RWPE2 (cell line): ENCODE results near the gene ARRDC1.

Experiments used
- ATAC-seq: fragments of 200-7000 bp; cut with Tn5 transposase; 3 replicates; pipeline ENCODE4 v1.9.1; 2021; ENCODE audit warnings: low read depth
- DNase-seq: peaks from one replicate; pipeline ENCODE4 v3.0.0-alpha.2; 2020; ENCODE audit warnings: low spot score
- H3K27ac ChIP-seq: fragments of 450-650 bp; 2 replicates; pipeline ENCODE4 v1.5.1; 2017; ENCODE audit warnings: mild to moderate bottlenecking; ENCODE audit not compliant: poor library complexity, severe bottlenecking
- H3K27me3 ChIP-seq: fragments of 250-450 bp; sonication (Bioruptor Pico); 2 replicates; pipeline ENCODE4 v1.5.1; 2021; ENCODE audit warnings: mild to moderate bottlenecking, moderate library complexity; ENCODE audit not compliant: insufficient read depth, poor library complexity, severe bottlenecking
- H3K36me3 ChIP-seq: fragments of 250-450 bp; sonication (Bioruptor Pico); 2 replicates; pipeline ENCODE4 v1.5.1; 2020; ENCODE audit warnings: low read depth, mild to moderate bottlenecking, moderate library complexity
- H3K4me1 ChIP-seq: fragments of 250-450 bp; sonication (Bioruptor Pico); 2 replicates; pipeline ENCODE4 v1.5.1; 2021; ENCODE audit warnings: mild to moderate bottlenecking, moderate library complexity; ENCODE audit not compliant: insufficient read depth, poor library complexity, severe bottlenecking
- H3K4me3 ChIP-seq: fragments of 250-450 bp; sonication (Bioruptor Pico); 2 replicates; pipeline ENCODE4 v1.5.1; 2021; ENCODE audit warnings: mild to moderate bottlenecking, moderate library complexity; ENCODE audit not compliant: severe bottlenecking
- H3K9me3 ChIP-seq: fragments of 250-450 bp; sonication (Bioruptor Pico); 2 replicates; pipeline ENCODE4 v1.5.1; 2021; ENCODE audit warnings: mild to moderate bottlenecking, moderate library complexity; ENCODE audit not compliant: severe bottlenecking
- TF ChIP-seq, protein P1 (sequence below): fragments of 450-650 bp; IDR thresholded peaks from one replicate; pipeline ENCODE4 v1.5.1; 2017; ENCODE audit warnings: mild to moderate bottlenecking, moderate library complexity; ENCODE audit not compliant: poor library complexity, severe bottlenecking

Gene ARRDC1

DNA sequence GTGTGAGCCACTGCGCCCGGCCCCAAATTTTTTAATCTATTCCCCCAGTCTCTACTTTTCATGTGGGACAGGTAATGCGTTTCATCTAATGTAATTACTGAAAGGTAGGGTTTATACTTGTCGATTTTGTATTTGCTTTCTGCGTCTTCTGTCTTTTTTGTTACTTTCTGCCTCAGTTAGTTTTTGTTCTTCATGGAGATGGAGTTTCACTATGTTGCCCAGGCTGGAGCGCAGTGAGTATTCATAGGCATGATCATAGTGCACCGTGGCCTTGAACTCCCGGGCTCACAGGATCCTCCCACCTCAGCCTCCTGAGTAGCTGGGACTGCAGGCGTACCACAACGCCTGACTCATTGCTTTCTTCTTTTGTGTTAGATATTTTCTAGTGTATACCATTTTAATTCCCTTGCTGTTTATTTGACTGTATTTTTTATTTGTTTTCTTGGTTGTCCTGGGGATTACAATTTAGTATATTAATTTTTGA lies 36.7 kb downstream of the ARRDC1 start:
- ATAC-seq (no peak), DNase-seq (peak; percentile 22)
- Histone ChIP-seq H3K27ac (no peak overlapping the region), H3K4me1 (no peaks in the 10 kb centered on the region), H3K36me3 (peaks cover 18% of the 10 kb centered on the region), H3K27me3 (no peaks in the 10 kb centered on the region), H3K4me3 (no peak overlapping the region), H3K9me3 (no peaks in the 10 kb centered on the region)
- TF ChIP-seq, protein P1, sequence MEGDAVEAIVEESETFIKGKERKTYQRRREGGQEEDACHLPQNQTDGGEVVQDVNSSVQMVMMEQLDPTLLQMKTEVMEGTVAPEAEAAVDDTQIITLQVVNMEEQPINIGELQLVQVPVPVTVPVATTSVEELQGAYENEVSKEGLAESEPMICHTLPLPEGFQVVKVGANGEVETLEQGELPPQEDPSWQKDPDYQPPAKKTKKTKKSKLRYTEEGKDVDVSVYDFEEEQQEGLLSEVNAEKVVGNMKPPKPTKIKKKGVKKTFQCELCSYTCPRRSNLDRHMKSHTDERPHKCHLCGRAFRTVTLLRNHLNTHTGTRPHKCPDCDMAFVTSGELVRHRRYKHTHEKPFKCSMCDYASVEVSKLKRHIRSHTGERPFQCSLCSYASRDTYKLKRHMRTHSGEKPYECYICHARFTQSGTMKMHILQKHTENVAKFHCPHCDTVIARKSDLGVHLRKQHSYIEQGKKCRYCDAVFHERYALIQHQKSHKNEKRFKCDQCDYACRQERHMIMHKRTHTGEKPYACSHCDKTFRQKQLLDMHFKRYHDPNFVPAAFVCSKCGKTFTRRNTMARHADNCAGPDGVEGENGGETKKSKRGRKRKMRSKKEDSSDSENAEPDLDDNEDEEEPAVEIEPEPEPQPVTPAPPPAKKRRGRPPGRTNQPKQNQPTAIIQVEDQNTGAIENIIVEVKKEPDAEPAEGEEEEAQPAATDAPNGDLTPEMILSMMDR, result no peak

GRCh38 chr9:137642892-137643291 lies 37.4 kb downstream of the ARRDC1 start:
- ATAC-seq, result no peak
- Histone ChIP-seq H3K36me3 (peaks cover 20% of the 10 kb centered on the region), H3K4me3 (no peak overlapping the region), H3K27ac (no peak overlapping the region), H3K9me3 (no peaks in the 10 kb centered on the region), H3K27me3 (no peaks in the 10 kb centered on the region), H3K4me1 (no peaks in the 10 kb centered on the region)
- DNase-seq, result peak; percentile 7
- TF ChIP-seq, protein P1, result no peak

GRCh38 chr9:137643921-137644320 lies 38.4 kb downstream of the ARRDC1 start:
- DNase-seq, result peak; percentile 34
- Histone ChIP-seq H3K27ac (no peak overlapping the region), H3K36me3 (peaks cover 22% of the 10 kb centered on the region), H3K9me3 (no peaks in the 10 kb centered on the region), H3K4me3 (no peak overlapping the region), H3K27me3 (no peaks in the 10 kb centered on the region), H3K4me1 (no peaks in the 10 kb centered on the region)
- no peak for ATAC-seq
- TF ChIP-seq, protein P1, result no peak

- Histone ChIP-seq H3K27ac (no peak overlapping the region), H3K9me3 (no peaks in the 10 kb centered on the region), H3K4me3 (no peak overlapping the region), H3K36me3 (peaks cover 22% of the 10 kb centered on the region), H3K27me3 (no peaks in the 10 kb centered on the region), H3K4me1 (no peaks in the 10 kb centered on the region)
- TF ChIP-seq, protein P1, result no peak
- ATAC-seq (no peak), DNase-seq (no peak)
These were observed 39.7 kb downstream of the ARRDC1 start for GRCh38 chr9:137645211-137645610.

- Histone ChIP-seq H3K27ac (no peak overlapping the region), H3K4me3 (no peak overlapping the region), H3K36me3 (peaks cover 21% of the 10 kb centered on the region), H3K9me3 (no peaks in the 10 kb centered on the region), H3K27me3 (no peaks in the 10 kb centered on the region), H3K4me1 (no peaks in the 10 kb centered on the region)
- DNase-seq (peak; percentile 33), ATAC-seq (no peak)
- TF ChIP-seq, protein P1, result no peak
These were observed 40.9 kb downstream of the ARRDC1 start for GRCh38 chr9:137646341-137646740.
